Occipital lobe (tissue), 2 donors: ENCODE data around the gene MAPK13. TPM values are rescaled to one million over a fixed set of nuclear protein-coding genes. Genes with fewer than 3 reads are reported as not detected.
"Not testable (repeated sequence)": the region's sequence is repeated elsewhere in the genome, so short reads cannot be mapped to it uniquely, and the experiment has no call there.

ENCODE experiments used
- DNase-seq: peaks from one replicate; lab custom pipeline; 2025; lab: John Stamatoyannopoulos, UW
- total RNA-seq: library from RNA; depleted of rRNA; stranded (reverse); fragments of >200 nt; gene quantifications from one replicate; pipeline ENCODE4 v1.2.3, GENCODE V29; 2014

The MAPK13 gene
- 3.0 TPM for total RNA-seq

GRCh38 chr6:36129941-36130666, at the start of gene MAPK13:
Gene MAPK13, plus strand, starts transcription at chr6:36130513. Its CDS starts 70 bp downstream, at chr6:36130583.
- DNase-seq = no peak

GRCh38 chr6:36082318-36082717, 48.0 kb upstream of the MAPK13 start:
- DNase-seq = no peak

DNA sequence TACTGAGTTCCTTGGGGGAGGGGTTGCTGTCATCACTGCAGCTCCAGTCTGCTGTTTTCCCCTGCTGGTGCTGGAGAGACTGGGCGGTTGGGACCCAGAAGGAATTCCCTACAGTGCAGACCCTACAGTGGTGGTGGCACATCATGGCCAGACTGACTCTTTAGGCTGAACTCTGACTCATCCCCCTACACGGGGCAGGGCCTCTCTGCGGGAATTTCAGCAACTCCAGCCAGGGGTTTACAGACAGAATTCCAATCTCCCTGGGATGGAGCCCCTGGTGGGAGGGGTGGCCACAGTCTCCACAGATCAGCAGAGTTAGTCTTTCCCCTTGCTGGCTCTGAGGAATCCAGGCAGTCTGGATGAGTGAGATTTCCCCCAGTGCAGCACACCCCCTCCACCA, 46.9 kb upstream of the MAPK13 start:
- no peak for DNase-seq

DNA sequence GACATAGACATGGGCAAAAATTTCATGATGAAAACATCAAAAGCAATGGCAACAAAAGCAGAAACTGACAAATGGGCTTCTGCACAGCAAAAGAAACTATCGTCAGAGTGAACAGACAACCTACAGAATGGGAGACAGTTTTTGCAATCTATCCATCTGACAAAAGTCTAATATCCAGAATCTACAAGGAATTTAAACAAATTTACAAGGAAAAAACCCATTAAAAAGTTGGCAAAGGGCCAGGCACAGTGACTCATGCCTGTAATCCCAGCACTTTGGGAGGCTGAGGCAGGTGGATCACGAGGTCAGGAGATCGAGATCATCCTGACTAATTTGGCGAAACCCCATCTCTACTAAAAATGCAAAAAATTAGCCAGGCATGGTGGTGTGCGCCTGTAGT, 42.1 kb upstream of the MAPK13 start:
- not testable (repeated sequence) for DNase-seq

DNA sequence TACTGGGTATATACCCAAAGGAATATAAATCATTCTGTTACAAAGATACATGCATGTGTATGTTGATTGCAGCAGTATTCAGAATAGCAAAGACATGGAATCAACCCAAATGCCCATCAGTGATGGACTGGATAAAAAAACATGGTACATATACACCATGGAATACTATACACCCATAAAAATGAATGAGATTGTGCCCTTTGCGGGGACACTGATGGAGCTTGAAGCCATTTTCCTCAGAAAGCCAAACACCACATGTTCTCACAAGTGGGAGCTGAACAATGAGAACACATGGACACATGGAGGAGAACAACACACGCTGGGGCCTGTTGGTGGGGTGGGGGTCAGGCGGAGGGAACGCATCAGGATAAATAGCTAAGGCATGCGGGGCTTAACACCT, 41.3 kb upstream of the MAPK13 start:
- DNase-seq = no peak

- no peak for DNase-seq
These were observed 36.1 kb upstream of the MAPK13 start for GRCh38 chr6:36094238-36094637.

GRCh38 chr6:36094753-36095496, 35.4 kb upstream of the MAPK13 start:
- DNase-seq = peak; percentile 68

DNA sequence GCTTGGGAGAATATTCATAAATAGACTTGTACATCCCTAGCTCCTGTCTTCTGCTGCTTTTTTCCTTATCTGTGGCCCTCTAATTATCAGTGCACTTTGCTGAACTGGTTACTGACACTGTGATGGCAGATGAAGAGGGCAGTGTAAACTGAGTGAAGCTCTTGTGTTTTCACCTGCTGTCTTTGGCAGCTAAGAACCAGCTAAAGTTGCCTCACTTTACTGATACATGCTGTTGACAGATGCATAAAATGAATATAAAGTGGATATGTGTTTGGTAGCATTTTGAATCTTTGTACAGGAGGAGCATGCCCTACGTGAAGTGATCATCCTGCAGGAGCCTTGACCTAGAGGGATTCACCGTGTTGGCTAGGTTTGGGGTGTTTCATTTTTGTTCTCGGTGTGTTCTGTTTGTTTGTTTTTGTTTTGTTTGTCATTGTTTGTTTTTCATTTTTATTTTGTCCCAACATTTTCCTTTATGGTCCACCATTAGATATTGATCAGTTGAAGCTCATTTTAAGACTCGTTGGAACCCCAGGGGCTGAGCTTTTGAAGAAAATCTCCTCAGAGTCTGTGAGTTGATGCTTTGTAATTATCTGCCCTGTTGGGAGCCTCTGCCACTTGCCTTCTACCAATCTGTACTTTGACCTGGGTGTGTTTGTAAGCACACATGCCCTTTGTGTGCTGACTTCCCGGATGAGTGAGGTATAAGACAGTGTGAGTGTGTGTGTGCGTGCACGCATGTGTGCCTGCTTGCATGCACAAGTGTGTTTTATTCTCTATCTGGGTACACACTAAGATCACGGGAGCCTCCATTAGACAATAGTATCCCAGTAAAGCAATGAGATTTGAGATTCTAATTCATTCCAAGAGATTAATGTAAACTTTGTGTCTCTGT, 34.6 kb upstream of the MAPK13 start:
- DNase-seq = no peak

DNA sequence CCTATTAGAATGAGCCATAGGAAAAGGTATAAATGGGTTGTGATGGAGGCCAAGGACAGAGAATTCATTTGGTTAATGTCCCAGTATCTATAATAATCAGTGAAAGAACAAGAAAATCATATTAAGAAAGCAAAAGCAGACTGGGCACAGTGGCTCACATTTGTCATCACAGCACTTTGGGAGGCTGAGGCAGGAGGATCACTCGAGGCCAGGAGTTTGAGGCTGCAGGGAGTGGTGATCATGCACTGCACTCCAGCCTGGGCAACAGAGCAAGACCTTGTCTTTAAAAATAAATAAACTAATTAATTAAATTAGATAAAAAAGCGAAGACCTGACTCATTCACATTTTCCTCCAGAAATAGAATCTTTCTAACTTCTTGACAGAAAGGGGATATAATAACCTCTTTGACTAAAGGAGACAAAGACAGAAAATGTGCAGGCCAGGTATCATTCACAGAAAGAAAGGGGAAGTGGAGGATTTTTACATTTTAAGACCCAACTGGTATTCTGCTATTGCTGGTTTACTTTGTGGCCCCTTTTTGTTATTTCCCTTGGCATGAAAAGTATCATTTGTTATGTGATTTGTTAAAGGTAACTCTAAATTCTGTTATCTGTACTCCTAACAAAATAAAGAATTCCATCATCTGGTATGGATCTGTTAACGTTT, 31.9 kb upstream of the MAPK13 start:
- no peak for DNase-seq

- no peak for DNase-seq
These were observed 31.2 kb upstream of the MAPK13 start for GRCh38 chr6:36098920-36099647.

- DNase-seq = no peak
These were observed 30.3 kb upstream of the MAPK13 start for GRCh38 chr6:36099869-36100483.

DNA sequence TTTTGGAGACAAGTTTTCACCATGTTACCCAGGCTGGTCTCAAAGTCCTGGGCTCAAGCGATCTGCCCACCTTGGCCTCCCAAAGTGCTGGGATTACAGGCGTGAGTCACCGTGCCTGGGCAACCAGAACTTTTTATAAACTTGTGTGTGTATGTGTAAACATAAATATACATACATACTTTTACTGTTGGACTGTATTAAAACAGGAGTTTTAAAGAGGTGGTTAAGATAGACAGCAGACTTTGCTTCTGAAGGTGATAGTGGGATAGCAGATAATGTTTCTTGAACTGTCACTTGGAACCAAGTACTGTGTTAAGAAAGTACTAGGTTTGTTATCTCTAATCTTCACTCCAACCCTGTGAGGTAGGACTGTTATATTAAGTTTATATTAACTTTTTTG, 28.6 kb upstream of the MAPK13 start:
- no peak for DNase-seq

DNA sequence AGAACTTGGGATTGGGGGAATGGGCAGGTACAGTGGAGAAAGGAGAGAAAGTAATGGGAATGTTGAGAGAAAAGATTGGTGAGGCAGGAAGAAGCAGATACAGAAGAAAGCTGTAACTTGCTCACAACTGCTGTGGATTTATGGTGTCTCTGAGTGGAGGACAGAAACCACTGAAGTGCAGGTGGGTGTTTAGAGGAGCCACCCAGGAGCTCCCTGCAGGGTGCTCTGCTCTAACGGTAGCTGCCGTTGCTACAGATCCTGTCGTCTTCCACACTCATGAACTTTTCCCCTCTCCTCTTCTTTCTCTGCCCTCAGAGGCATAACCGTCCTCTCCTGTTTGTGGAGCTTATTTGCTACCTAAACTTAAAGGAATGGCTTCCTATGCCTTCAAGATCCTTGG, 27.5 kb upstream of the MAPK13 start:
- no peak for DNase-seq

- DNase-seq = no peak
These were observed 25.5 kb upstream of the MAPK13 start for GRCh38 chr6:36104836-36105235.

- DNase-seq = no peak
These were observed 21.2 kb upstream of the MAPK13 start for GRCh38 chr6:36109092-36109491.

- DNase-seq = no peak
These were observed 20.3 kb upstream of the MAPK13 start for GRCh38 chr6:36110050-36110449.

DNA sequence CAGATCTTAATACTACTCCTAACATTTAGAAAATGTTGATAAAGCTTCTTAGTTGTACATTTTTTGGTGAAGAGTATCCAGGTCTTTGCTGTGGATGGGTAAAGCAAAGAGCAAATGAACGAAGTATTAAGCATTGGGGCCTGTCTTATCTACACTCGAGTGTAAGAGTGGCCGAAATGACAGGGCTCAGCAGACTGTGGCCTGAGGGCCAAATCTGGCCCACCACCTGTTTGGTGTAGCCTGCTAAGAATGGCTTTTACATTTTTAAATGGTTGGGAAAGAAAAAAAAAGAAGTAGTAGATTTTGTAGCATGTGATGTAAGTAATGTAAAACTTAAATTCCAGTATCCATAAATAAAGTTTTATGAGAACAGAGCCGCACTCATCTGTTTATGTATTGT, 19.4 kb upstream of the MAPK13 start:
- DNase-seq = no peak

- no peak for DNase-seq
These were observed 18.8 kb upstream of the MAPK13 start for GRCh38 chr6:36111526-36111925.

- DNase-seq = no peak
These were observed 17.3 kb upstream of the MAPK13 start for GRCh38 chr6:36113049-36113448.

DNA sequence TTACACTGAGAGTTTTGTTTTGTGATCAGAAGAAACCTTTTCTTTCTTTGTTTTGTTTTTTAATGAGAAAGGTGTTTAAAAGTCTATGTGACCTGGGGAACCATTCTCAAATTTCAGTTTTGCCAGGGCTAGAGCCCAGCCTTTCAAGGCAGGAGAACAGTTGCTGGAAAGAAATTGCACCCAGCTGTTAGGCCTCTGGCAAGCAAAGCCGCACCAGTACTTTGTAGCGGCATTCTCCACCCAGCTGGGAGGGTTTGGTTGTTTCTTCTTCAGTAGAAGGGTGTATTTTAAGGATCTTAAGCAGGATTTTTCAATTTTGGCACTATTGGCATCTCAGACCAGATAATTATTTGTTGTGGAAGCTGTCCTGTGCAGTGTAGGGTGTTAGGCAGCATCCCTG, 16.6 kb upstream of the MAPK13 start:
- DNase-seq = no peak
